Astrocyte (in vitro differentiated cells and primary cell): ENCODE results near the gene MAP1LC3B.

ENCODE experiments used
- CTCF ChIP-seq: IDR thresholded peaks from 2 replicates; pipeline ENCODE4 v1.5.1; 2011; ENCODE audit warnings: low read depth, mild to moderate bottlenecking, inconsistent platforms, low read length, moderate library complexity; ENCODE audit not compliant: insufficient read depth
- EZH2 ChIP-seq: IDR thresholded peaks from 2 replicates; pipeline ENCODE4 v1.6.1; 2012; ENCODE audit warnings: mild to moderate bottlenecking, low read length, inconsistent platforms; ENCODE audit not compliant: insufficient read depth

- TF ChIP-seq CTCF (no peak), EZH2 (no peak)
Observed at GRCh38 chr16:87443964-87444363, 51.8 kb downstream of the MAP1LC3B start.
